Endodermal cell (in vitro differentiated cells): Measurements from ENCODE around the gene SGCD. TPM values are rescaled to one million over a fixed set of nuclear protein-coding genes. Genes with fewer than 3 reads are reported as not detected.

Source experiments
- DNase-seq: peaks from one replicate; pipeline ENCODE4 v3.0.0-alpha.2; 2017
- H3K27ac ChIP-seq: 2 replicates; pipeline ENCODE4 v1.5.1; 2013; ENCODE audit warnings: mild to moderate bottlenecking, low read depth, low read length, moderate library complexity
- H3K27me3 ChIP-seq: 2 replicates; pipeline ENCODE4 v1.6.1; 2013; ENCODE audit warnings: mild to moderate bottlenecking, low read length, moderate library complexity; ENCODE audit not compliant: insufficient read depth, control insufficient read depth, poor library complexity, severe bottlenecking
- H3K36me3 ChIP-seq: 2 replicates; pipeline ENCODE4 v1.7.0; 2013; ENCODE audit warnings: mild to moderate bottlenecking, low read length, moderate library complexity; ENCODE audit not compliant: control insufficient read depth, insufficient read depth
- H3K4me1 ChIP-seq: one replicate; pipeline ENCODE4 v1.7.0; 2013; ENCODE audit warnings: low read length; ENCODE audit not compliant: control insufficient read depth, insufficient read depth
- H3K4me3 ChIP-seq: 2 replicates; pipeline ENCODE4 v1.5.1; 2013; ENCODE audit warnings: mild to moderate bottlenecking, low read length, moderate library complexity
- H3K9ac ChIP-seq: 2 replicates; pipeline ENCODE4 v1.6.1; 2013; ENCODE audit warnings: mild to moderate bottlenecking, low read length, moderate library complexity; ENCODE audit not compliant: poor library complexity, severe bottlenecking; ENCODE audit errors: extremely low read depth
- H3K9me3 ChIP-seq: 2 replicates; pipeline ENCODE4 v1.6.1; 2013; ENCODE audit warnings: mild to moderate bottlenecking, low read length, moderate library complexity; ENCODE audit not compliant: control insufficient read depth
- H3K27ac Mint-ChIP-seq: 2 replicates; pipeline ENCODE4 v1.8.0; 2020; ENCODE audit warnings: mixed read lengths
- H3K27me3 Mint-ChIP-seq: 2 replicates; pipeline ENCODE4 v1.8.0; 2021; ENCODE audit warnings: mild to moderate bottlenecking, mixed read lengths; ENCODE audit not compliant: insufficient read depth
- H3K36me3 Mint-ChIP-seq: 2 replicates; pipeline ENCODE4 v1.8.0; 2020; ENCODE audit warnings: low read depth, mixed read lengths
- H3K4me1 Mint-ChIP-seq: 2 replicates; pipeline ENCODE4 v1.8.0; 2020; ENCODE audit warnings: mixed read lengths
- H3K4me3 Mint-ChIP-seq: 2 replicates; pipeline ENCODE4 v1.8.0; 2020; ENCODE audit warnings: mild to moderate bottlenecking, moderate library complexity, mixed read lengths
- H3K9me3 Mint-ChIP-seq: 2 replicates; pipeline ENCODE4 v1.8.0; 2020; ENCODE audit warnings: mild to moderate bottlenecking, mixed read lengths
- CTCF ChIP-seq: fragments of 200-600 bp; sonication (generic); conservative IDR thresholded peaks from 2 replicates; pipeline ENCODE4 v1.5.0; 2021; ENCODE audit warnings: antibody characterized with exemption, mild to moderate bottlenecking
- WGBS, 2 experiments: methylation state at CpG; one replicate each; pipeline versions ENCODE4 v1.1.5 to v1.1.7; 2013; ENCODE audit warnings: missing lambda C conversion rate in 2 of 2, mixed read lengths in 1 of 2; ENCODE audit not compliant: insufficient coverage in 1 of 2, insufficient read length in 1 of 2; 5-methylcytosine and 5-hydroxymethylcytosine counted together
- total RNA-seq, 2 donors: library from RNA; stranded (reverse); fragmentation: NEBNext Ultra II Directional in 1 of 2; extraction: Animal tissue kit (Norgen Biotek cat#: 25700) in 1 of 2; gene quantifications; 2 replicates in 1 of 2; 3 replicates in 1 of 2; pipeline ENCODE4 v1.2.1, GENCODE V29; 2021

Gene SGCD
- total RNA-seq, 2 donors from 2014 or later: 0.04 to 0.42 TPM

- no peak for DNase-seq
- Mint-ChIP-seq H3K27me3 (no peaks in the 10 kb centered on the region), H3K9me3 (no peaks in the 10 kb centered on the region), H3K4me1 (no peaks in the 10 kb centered on the region), H3K27ac (no peak overlapping the region), H3K36me3 (no peaks in the 10 kb centered on the region), H3K4me3 (no peak overlapping the region)
- no peak for TF ChIP-seq CTCF
- Histone ChIP-seq H3K27ac (no peak overlapping the region), H3K36me3 (no peaks in the 10 kb centered on the region), H3K4me3 (no peak overlapping the region), H3K9ac (no peak overlapping the region), H3K9me3 (no peaks in the 10 kb centered on the region), H3K27me3 (no peaks in the 10 kb centered on the region), H3K4me1 (no peaks in the 10 kb centered on the region)
- 78 to 93% methylated on average over 1 to 2 of the region's 2 CpGs for WGBS, 2 experiments
These were observed 214.6 kb downstream of the SGCD start for GRCh38 chr5:156541582-156541981.

GRCh38 chr5:156543348-156544145 lies 216.6 kb downstream of the SGCD start:
- no peak overlapping the region for H3K27ac ChIP-seq
- H3K36me3 ChIP-seq: no peaks in the 10 kb centered on the region
- Mint-ChIP-seq H3K4me1 (no peaks in the 10 kb centered on the region), H3K4me3 (no peak overlapping the region), H3K9me3 (no peaks in the 10 kb centered on the region), H3K27me3 (no peaks in the 10 kb centered on the region), H3K27ac (no peak overlapping the region), H3K36me3 (no peaks in the 10 kb centered on the region)
- H3K4me3 ChIP-seq: no peak overlapping the region
- 92 to 94% methylated on average over 4 to 5 of the region's 5 CpGs for WGBS, 2 experiments
- H3K9ac ChIP-seq: no peak overlapping the region
- no peak for TF ChIP-seq CTCF
- no peaks in the 10 kb centered on the region for H3K27me3 ChIP-seq
- no peaks in the 10 kb centered on the region for H3K4me1 ChIP-seq
- H3K9me3 ChIP-seq: no peaks in the 10 kb centered on the region
- no peak for DNase-seq

GRCh38 chr5:156552855-156553358 lies 225.9 kb downstream of the SGCD start:
- WGBS, 2 experiments: 84 to 86% methylated on average over 1 to 3 of the region's 3 CpGs
- H3K9ac ChIP-seq: no peak overlapping the region
- Mint-ChIP-seq H3K9me3 (no peaks in the 10 kb centered on the region), H3K4me1 (no peaks in the 10 kb centered on the region), H3K36me3 (no peaks in the 10 kb centered on the region), H3K27ac (no peak overlapping the region), H3K4me3 (no peak overlapping the region), H3K27me3 (peaks cover 2% of the 10 kb centered on the region)
- H3K4me3 ChIP-seq: no peak overlapping the region
- no peak for TF ChIP-seq CTCF
- no peak for DNase-seq
- H3K27me3 ChIP-seq: no peaks in the 10 kb centered on the region
- H3K9me3 ChIP-seq: no peaks in the 10 kb centered on the region
- H3K4me1 ChIP-seq: no peaks in the 10 kb centered on the region
- H3K36me3 ChIP-seq: no peaks in the 10 kb centered on the region
- no peak overlapping the region for H3K27ac ChIP-seq
